B cell (primary cell): ENCODE measurements around the gene FOXA3.

Experiments
- EZH2 ChIP-seq: IDR thresholded peaks from 2 replicates; pipeline ENCODE4 v1.6.1; 2012; ENCODE audit warnings: borderline replicate concordance, low read depth, mild to moderate bottlenecking, moderate library complexity, low read length; ENCODE audit not compliant: insufficient read depth, poor library complexity, severe bottlenecking
- TF ChIP-seq, protein P1 (sequence below): fragments of 200-600 bp; IDR thresholded peaks from one replicate; pipeline ENCODE4 v1.8.0; 2022; ENCODE audit warnings: antibody characterized with exemption, mild to moderate bottlenecking

DNA sequence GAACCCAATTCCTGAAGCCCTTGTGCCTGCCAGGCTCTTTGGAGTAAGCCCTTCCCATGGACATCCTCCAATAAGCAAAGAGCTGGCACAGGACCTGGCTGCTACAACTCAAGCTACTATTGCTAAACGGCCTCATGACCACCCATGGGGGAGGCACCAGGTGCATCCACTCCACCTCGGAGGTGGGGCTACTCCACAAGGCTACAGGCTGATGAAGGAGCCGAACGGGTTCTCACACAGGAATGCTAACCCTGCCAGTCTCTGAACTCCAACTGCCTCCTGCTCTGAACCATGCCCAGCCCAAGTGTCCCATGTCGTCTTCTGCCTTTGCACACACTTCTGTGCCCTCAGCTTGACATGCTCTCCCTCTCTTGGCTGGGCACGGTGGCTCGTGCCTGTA lies 11.1 kb upstream of the FOXA3 start:
- no peak for TF ChIP-seq EZH2
- TF ChIP-seq, protein P1, sequence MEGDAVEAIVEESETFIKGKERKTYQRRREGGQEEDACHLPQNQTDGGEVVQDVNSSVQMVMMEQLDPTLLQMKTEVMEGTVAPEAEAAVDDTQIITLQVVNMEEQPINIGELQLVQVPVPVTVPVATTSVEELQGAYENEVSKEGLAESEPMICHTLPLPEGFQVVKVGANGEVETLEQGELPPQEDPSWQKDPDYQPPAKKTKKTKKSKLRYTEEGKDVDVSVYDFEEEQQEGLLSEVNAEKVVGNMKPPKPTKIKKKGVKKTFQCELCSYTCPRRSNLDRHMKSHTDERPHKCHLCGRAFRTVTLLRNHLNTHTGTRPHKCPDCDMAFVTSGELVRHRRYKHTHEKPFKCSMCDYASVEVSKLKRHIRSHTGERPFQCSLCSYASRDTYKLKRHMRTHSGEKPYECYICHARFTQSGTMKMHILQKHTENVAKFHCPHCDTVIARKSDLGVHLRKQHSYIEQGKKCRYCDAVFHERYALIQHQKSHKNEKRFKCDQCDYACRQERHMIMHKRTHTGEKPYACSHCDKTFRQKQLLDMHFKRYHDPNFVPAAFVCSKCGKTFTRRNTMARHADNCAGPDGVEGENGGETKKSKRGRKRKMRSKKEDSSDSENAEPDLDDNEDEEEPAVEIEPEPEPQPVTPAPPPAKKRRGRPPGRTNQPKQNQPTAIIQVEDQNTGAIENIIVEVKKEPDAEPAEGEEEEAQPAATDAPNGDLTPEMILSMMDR: no peak
